Right hindlimb (tissue), 1 donor: ENCODE measurements around the gene CRYGN.

Experiments
- DNase-seq: peaks from one replicate; pipeline ENCODE4 v3.0.0-alpha.2; 2018

CRYGN gene

DNA sequence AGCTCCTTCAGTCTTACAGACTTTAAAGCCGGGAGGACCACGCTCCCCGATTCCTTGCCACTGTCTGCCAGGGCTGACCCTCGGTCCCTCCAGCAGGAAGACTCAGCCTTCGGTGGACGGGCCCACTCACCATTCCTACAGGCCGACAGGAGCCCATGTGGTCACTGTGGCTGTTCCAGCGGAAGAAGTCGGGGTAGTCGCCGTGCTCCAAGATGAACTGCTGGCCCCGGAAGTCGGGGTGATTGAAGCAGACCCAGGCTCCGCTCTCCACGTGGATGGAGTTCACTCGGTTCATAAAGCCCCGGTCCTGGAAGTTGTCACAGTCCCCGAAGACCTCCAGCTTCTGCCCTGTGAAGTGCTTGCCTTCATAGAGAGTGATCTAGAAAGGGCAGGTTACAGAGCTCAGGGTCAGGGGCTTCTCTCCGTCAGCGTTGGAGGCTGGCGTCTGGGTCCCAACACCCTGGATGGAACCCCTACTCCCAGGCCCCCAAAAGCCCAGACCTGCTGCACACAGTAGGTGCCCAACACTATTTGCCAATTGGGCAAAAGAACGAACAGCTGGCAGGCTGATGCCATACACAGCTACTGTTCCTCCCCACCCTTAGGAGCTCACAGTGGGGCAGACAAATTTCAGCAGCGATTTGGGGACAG lies 1.9 kb downstream of the CRYGN start:
- no peak for DNase-seq

DNA sequence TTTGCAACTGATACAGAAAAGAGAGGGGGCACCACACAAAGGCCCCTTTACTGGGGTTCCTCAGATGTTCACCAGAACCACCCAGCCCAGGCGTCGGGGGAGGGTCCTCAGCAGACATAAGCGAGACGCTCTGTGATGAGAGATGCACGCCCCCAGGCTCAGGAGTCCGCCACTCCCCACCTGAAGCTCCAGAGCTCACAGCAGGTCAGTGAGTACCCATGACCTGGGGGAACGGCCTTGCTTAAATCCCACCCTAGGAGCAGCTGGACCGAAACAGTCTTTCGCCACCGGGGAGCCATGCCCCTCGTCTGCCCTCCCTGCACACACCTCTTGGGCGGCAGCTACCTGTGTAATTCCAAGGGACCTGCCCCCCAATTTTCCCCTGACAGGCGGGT lies 2.8 kb downstream of the CRYGN start:
- DNase-seq = no peak

DNA sequence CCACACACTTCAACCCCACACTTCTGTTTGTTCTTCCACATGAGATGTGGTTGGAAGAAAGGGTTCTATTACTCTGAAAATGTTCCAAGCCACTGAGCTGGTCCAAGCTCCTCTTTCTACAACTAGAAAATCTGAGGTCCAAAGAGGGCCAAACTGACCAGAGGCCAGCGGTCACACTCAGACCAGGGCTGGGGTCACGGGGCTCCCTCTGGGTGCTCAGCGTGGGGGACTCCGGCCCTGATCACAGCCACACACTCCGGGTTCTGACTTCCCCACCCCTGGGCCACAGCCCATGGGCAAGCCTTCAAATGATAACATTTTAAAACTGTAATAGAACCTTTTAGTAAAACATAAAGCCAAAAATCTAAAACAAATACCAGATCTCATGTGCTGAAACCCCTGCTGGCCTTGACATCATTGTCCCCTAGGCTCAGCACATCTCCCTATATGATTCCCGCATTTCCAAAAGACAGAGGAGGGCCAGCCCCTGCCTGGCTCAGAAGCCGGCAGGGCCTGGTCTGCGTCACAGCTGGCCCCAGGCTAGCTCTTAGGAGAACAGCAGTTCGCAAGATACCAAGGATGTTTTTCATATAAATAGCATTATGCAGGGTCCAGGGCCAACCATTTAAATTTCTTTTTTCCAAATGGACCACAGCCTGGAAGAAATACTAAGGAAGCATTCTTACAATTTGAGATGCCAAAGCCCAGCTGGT lies 3.3 kb downstream of the CRYGN start:
- peak; percentile 68 for DNase-seq

DNA sequence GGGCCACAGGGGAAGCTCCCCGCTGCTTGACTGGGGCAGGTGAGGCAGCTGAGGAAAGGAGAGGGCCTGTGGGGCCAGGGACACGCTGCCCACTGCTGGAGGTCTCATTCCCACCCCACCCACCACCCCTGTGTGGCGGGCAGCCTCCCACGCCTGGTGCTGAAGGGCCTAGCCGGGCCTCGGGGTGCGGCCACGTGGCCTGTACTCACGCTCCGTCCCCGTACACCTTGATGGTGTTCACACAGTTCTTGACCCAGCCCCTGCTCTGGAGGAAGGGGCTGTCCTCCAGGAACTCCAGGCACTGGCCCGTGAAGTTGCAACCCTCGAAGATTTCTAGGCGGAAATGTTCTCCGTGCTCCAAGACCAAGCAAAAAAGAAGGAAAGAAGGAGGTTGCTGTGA lies 4.0 kb downstream of the CRYGN start:
- no peak for DNase-seq

DNA sequence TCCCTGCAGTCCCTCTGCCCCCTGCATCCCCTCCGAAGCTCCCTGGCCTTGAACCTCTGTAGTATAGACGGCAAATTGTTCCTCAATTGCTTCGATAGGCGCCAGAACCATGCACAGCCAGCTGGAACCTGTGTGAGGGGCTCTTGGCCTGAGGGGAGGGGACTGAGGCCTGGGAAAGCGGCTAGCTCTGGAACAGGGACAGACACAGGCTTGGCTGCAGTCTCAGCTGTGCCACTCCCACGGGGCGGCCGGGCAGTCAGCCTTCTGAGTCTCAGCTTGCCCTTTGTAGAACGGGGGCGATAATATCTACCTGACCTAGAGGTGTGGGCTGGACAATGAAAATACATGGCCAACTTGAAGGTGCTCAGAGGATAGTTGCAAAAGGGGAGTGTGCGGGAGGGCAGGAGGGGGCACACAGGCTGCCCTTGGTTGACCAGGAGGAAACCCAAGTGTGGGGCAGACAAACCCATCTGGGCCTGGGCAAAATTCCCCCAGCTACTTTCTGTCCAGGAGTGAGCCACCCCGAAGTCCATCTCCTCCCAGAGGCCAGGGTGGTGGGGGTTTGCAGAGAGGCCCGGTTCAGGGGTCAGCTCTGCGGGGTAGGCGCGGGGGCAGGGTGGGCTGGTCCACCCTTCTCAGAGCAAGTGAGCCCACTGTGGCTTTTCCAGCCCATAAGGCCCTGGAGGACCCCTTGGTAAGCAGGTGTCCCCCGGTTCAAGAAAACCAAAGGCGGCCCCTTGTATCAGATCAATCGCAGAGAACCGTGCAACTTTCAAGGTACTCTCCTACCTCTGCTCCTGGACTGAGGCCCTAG lies 4.6 kb downstream of the CRYGN start:
- DNase-seq = no peak

DNA sequence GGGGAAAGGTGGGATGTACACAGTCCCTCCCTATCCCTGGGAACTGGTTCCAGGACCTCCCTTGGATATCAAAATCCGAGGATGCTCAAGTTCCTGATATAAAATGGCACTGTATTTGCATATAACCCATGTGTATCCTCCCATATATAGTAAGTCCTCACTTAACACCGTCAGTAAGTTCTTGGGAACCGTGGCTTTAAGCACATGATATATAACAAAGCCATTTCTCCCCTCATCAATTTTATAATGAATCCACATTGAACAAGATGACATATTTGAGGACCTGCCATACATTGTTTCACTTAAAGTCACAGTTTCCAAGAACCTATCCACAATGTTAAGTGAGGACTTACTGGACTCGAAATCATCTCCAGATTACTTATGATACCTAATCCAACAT lies 5.4 kb downstream of the CRYGN start:
- DNase-seq = no peak

DNA sequence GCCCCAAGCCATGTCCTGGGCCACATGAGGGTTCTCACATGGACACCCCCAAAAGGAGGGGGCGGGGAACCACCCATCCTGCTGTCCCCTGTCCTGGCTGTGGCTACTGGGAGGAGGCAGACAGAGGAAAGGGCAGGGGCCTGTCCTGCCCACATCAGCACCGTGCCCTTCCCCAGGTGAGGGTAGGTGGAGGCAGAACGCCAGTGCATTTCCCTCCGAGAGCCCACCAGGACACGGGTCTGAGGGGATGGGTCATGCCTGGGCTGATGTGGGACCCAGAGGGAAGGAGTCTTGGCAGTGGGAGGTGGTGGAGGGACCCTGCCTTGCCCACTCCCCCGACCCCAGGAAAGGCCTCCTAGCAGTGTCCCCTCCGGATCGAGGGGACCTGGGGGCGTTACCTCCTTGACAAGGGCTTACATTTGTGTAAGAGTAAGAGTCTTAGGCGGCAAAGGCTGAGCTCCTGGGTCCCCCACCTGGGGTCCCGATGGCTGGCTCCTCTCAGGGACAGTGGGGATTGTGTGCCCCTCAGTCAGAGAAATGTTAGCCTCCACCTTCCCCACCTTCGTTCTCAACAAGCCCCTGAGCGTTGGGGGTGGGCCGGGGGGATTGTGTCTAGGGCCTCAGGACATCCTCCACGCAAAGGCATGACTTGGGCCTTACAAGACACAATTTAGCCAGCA lies 6.1 kb downstream of the CRYGN start:
- DNase-seq = no peak

DNA sequence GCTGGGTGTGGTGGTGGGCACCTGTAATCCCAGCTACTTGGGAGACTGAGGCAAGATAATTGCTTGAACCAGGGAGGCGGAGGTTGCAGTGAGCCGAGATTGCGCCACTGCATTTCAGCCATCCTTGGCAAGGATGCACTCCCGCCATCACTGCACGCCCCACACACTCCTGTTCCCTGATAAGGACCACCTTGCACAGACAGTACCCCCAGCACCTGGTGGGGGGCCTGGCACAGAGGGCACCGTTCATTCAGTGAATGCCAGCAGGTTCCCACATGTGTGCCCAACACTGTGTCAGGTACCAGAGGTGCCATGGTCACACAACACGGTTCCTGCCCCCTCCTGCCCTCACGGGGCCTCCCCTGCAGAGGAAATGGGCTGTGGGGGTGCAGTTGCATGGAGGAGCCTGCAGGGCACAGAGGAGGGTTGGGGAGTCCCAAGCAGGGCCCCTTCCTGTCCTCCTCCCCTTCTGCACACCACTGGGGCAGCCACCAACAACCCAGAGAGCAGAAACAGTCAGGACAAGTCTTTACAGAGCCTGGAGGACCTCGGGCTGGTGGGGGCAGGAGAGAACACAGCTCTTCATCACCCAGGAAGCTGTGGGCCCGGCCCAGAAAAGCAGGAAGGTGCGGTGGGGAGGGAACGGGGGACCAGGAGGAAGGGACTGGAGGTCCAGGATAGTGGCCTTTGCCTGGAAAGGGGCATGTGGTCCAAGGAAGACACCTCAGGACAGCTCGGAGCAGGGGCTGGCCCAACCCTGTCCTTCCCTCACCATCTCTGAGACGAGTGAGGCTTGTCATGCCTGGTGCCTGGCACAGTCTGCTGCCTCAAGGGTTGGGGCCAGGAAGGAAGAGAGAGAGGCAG lies 7.1 kb downstream of the CRYGN start:
- DNase-seq = no peak

DNA sequence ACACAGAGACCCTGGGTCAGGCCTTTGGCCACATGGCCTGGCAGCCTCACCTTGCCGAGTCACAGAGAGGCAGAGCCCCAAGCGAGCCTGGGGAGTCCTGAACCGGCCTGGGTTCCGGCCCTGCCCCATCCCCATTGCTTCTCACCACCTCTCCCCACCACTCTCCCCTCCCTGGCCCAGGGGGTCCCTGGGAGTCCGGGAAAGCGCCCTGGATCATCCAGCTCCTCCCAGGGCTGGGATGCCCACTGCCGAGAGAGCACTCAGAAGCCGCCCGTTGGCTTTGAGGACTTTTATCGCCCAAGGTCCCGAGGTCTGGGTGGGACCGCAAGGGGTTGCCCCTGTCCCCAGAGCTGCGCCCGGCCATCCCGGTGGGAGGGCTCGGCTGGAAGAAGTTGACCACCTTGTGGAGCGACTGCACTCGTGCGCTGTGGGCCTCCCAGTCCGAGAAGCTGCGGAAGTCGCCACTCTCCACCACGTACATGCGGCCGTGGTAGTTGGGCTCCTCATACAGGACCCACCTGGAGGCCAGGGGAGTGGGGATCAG lies 8.1 kb downstream of the CRYGN start:
- no peak for DNase-seq

DNA sequence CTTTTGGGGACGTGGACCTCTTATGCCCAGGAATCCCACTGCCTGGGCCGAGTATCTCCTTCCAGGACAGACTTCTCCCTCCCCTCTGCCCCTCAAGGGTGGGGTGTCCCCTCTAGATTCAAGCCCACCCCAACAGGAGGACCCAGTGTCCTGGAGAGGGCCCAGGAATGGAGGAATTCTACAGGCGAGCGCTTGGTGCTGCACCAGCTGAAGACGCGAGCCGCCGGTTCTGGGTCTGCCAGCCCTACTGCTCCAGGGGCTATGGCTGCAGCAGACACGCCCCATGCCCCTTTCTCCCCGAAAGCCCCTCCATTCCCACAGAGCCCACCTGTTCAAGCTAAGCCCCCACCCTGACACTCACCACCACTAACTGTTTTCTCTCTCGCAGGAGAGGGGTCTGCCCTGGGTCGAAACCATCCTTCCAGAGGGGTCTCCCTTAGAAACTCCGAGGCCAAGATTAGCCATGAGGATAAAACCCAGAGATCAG lies 8.6 kb downstream of the CRYGN start:
- DNase-seq = no peak

DNA sequence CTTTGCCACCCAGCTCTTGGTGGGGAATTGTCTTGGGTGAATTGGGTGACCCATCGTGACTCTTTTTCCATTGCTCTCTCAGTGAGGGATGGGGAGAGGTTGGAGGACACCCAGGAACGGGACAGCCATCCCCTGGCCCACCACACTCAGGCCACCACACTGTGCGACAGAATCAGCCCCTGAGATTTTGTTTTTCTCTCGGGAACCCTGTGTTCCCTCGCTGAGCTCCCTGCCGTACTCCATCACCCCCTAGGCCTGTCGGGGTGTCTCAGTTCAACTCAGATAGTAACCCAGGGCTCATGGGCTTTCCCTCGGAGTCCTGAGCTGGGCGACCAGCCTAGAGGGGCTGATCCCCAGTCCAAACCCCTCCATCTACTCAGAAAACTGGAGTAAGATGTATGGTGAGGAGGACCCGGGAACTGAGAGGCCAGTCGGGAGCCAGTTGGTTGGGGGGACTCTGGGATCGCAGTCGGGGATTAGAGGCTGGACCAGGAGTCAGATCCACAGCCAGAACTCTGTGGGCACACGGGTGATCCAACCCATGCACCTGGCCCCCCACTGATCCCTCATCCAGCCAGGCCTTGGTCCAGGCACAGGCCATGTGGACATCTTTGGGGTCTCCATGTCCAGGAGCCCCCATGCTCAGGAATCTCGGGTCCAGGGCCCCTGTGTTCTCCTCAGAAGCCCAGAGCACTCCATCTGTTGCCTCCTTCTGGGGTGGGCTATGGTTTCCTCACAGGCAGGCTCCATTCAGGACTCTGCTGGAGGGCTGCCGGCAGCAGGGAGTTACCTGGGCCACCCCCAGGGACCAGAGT lies 9.3 kb downstream of the CRYGN start:
- DNase-seq = no peak

DNA sequence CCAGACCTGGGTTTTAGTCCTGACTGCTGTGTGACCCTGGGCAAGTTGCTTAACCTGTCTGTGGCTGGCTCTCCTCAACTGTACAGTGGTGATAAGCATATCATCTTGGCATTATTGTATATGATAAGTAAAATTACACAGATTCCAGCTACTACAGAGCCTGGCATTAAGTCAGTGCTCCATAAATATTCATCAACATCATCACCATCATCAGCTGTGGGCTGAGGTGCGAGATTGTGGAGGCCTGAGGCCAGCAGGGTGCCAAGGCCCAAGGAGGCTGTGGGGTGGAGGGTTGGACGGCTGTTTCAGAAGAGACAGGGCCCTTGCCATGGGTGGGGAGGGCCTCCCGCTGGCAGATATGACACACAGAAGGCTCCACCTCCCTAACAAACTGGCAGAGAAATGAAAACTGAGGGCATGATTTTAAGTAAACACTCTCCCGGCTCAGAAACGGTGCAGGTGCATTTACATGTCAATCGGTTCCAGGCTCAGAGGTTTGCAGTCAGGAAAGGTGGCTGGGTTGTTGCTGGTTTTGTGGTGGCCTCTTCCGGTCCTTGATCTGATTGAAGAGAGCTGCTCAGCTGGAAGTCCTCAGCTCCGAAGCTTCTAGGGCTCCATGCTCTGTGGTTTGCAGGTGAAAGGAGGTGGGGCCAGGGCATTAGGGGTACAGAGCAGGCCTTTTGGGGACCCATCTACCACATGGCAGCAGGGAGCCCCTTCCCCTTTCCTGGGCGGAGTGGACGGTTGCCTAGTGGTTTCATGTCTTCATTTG lies 10.2 kb downstream of the CRYGN start:
- no peak for DNase-seq

DNA sequence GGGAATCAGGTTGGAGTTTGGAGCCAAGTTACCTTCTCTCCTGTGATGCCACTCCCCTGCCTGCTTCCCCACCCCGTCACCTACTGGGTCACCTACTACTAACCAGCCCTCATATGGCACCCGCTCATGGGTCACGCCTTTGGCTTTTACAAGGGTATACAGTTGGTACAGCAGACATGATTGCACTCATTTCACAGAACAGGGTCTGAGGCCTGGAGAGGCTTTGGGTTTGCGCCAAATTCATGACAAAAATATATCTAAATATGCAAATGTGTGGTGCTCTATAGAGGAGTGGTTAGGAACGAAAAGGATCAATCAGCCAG lies 10.7 kb downstream of the CRYGN start:
- DNase-seq = no peak

DNA sequence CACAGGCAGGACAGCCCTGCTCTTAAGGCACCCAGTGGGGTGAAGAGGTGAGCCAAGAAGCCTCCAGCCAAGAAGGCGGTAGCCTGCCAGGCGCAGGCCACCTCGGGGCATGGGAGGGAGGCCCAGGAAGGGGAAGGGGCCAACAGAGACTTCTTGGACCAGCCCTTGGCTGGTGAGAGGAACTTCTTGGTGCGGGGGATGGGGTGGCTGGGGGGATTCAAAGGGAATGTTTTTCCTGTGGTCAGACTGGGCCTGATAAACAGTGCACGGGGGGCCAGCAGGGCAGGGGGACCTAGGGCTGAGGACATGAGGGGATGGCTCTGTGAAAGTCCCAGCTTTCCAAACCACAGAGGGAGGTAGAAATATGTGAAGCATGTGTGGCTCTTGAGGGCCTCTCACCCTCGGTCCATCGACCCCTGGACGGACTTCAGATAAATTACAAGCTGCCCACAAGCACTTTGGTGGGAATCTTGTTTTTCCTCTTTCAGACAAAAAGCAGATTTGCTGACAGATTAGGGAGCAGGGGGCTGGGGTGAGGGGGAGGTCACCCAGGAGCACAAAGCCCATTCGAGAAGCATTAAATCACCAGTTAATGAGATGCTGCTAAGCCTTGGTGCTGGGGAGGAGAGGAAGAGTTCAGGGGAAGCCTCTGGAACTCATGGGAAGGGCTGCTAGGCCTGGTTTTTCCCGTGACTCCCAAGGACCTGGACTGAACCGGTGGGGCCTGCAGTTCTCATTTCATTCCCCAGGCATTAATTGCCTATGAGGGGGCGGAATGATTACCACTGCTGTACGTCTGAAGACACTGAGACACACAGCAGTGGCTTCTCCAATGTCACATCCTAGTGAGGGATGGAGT lies 11.3 kb downstream of the CRYGN start:
- peak; percentile 69 for DNase-seq

DNA sequence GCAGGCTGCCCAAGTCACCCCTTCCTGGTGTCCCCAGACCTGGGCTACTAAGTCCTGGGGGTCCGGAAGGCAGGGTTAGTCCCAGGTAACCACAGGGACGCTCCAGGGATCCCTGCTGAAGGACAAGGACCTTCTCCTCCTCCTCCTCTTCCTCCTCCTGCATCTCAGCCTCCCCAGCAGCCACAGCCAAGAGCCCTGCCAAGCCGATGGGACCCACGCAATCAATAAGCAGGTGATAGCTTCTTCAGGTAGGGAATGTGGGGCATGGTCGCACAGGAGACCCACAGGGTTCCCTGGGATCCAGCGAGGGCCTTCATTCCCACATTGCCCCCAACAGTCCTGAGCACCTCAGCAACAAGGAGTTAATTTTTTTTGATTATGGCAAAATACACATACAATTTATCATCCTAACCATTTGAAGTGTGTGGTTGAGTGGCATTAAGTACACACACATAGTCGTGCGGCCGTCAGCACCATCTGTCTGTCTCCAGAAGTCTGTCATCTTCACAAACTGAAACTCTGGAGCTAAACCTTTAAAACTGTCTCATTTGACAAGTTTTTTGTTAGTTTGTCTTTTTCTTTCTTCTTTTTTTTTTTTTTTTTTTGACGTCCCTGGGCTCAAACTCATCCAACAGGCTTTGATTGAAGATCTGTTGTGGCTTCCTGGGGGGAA lies 12.1 kb downstream of the CRYGN start:
- no peak for DNase-seq

DNA sequence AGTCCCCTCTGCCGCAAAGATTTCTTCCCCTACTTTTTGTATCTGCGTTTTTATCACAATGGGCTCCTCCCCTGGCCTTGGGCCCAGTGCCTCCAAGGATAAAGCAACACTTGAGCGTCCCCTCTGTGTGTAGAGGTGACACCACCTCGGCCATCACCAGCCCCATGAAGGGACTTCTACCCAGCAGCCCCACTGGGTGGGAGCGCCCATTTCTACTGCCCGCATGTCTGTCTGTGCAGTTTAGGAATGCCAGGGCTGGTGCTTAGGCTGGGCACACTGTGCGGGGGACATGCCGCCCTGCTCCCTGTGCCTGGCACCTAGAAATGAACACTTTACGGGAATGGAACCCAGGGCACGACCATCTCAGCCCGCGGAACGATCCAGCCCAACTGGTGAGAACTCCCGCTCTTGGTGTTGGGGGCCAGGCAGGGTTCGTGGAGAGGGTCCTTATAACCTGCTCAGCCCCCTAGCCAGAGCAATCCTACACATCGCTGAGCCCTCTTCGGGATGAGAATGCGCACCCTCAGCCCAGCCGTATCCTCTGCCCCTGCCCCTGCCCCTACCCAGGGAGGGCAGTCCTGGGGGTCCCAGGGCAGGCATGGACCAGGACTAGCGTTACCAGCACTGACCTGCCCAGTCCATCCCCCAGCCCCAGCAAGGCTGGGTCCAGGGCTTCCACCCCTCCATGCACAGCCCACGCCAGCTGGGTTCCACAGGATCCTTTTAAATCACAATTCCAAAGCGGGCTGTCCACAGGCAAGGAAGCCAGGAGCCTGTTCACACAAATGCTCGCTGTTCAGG lies 12.8 kb downstream of the CRYGN start:
- peak; percentile 17 for DNase-seq

DNA sequence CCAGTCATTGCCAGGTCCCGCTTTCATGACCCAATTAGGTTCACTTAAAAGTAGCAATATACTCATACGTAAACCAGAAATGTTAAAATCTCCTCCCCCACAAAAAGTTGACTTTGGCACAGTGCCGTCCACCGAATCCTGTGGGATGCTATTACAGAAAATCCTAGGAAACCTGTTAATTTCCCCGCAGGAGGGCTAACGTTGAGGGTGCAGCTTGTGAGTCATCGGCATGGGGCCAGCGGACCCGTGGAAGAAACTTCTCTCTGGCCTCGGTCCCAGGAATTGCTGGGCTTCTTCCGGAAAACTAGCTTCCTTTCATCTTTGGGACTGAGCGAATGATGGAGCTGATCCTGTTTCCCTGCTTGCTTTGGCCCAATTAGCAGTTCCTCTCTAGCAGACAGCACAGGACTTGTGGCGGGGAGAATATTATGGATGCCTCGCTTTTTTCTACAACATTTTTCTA lies 13.5 kb downstream of the CRYGN start:
- peak; percentile 78 for DNase-seq
